Activated CD4-positive, alpha-beta T cell treated with anti-CD3 and anti-CD28 coated beads for 4 hours (primary cell): ENCODE measurements around the gene POLK.
"Not testable (repeated sequence)": the region's sequence is repeated elsewhere in the genome, so short reads cannot be mapped to it uniquely, and the experiment has no call there.

Source experiments
- DNase-seq, 2 donors: peaks; one replicate each; pipeline ENCODE4 v3.0.0-alpha.2; 2020

POLK gene

DNA sequence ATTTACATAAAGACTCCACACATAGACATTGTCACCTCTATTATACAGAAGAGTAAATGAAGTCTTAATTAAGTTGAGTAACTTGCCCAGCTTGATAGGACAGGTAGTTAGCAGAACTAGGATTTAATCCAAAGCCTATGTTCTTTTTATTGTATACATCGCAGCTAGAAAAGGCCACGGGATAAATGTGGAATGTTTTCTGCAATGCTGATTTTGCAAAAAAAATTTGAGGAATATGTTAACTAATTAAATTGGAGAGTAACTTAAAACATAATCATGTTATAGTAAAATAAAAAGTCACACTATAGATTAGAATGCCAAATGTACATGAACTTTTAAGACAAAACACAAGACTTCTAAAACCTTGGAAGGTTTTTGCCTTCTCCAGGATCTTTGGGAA, 41.1 kb downstream of the POLK start:
- DNase-seq: no peak

DNA sequence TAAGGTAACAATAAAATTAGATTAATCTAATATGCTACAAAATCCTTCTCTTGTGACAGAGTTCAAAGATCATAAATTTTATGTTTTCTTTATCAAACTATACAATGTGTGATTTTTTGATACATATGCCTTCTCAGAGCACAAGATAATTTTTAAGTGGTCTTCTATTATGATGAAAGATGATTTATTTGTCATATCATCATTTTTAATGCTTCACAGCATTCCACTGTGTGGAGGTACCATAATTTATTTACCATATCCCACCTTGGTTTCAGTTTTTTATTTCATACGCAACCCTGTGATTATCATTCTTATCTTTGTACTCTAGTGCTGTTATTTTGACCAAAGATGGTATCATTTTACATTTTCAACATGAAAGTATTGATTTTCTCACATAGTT, 41.7 kb downstream of the POLK start:
- no peak for DNase-seq

GRCh38 chr5:75558221-75558620, 46.5 kb downstream of the POLK start:
- DNase-seq: no peak

- DNase-seq: no peak
Observed at GRCh38 chr5:75558981-75559632, 47.4 kb downstream of the POLK start.

GRCh38 chr5:75560655-75561054, 49.0 kb downstream of the POLK start:
- not testable (repeated sequence) for DNase-seq

DNA sequence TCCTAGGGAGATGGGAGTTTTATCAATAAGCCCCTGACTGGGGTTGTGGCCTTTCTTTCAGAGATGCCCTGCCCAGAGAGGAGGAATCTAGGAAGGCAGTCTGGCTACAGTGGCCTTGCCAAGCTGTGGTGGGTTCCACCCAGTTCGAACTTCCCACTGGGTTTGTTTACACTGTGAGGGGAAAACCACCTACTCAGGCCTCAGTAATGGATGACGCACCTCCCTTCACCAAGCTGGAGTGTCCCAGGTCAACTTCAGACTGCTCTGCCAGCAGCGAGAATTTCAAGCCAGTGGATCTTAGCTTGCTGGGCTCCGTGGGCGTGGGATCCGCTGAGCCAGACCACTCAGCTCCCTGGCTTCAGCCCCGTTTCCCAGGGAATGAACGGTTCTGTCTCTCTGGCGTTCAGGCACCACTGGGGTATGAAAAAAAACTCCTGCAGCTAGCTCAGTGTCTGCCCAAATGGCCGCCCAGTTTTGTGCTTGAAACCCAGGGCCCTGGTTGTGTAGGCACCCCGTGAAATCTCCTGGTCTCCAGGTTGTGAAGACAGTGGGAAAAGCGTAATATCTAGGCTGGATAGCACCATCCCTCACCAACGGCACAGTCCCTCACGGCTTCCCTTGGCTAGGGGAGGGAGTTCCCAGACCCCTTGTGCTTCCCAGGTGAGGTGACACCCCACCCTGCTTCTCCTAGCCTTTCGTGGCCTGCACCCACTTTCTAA, 54.5 kb downstream of the POLK start:
- DNase-seq: not testable (repeated sequence)

- DNase-seq: peak; percentile 30 to 39
Observed at GRCh38 chr5:75566710-75567309, 55.1 kb downstream of the POLK start.

DNA sequence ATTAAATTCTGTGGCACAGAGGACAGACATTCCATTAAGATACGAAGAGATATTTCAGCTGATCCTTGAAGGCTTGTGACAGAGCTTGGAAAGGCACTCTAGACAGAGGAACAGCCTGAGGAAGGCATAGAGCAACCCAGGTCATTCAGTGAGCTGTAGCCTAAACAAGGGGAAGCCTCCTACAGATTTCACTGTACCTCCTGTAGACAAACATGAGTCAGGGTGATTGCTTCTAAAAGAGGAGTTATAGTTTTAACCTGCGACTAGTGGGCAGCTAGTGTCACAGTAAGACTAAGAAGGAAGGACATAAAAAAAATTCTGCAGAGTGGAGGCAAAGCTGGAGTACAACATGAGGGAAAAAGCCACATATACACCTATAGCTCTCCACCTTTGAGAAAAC, 56.0 kb downstream of the POLK start:
- no peak for DNase-seq

DNA sequence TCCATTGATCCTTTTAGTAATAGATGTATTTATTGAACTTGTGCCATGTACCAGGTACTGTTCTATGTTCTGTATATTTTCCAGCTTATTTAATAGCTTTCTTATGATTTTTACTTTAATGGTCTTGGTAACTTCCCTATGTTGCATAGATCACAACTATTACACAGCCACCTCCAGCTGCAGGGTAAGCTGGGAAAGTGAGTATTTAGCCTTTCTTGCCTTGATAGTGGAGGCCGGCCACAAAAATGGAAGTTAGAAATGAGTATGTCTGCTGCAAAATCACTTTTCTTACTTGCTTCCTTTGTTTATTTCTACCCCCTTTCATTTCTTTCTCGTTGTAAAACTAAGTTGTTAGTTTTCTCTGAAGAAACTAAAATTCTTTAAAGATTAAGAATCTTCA, 56.5 kb downstream of the POLK start:
- no peak for DNase-seq

- DNase-seq: no peak
Observed at GRCh38 chr5:75571547-75571946, 59.9 kb downstream of the POLK start.

GRCh38 chr5:75574791-75575190, 63.1 kb downstream of the POLK start:
- no peak for DNase-seq

- DNase-seq: not testable (repeated sequence)
Observed at GRCh38 chr5:75578280-75578679, 66.6 kb downstream of the POLK start.

- no peak for DNase-seq
Observed at GRCh38 chr5:75584641-75585040, 73.0 kb downstream of the POLK start.

- DNase-seq: no peak
Observed at GRCh38 chr5:75588666-75589065, 77.0 kb downstream of the POLK start.

DNA sequence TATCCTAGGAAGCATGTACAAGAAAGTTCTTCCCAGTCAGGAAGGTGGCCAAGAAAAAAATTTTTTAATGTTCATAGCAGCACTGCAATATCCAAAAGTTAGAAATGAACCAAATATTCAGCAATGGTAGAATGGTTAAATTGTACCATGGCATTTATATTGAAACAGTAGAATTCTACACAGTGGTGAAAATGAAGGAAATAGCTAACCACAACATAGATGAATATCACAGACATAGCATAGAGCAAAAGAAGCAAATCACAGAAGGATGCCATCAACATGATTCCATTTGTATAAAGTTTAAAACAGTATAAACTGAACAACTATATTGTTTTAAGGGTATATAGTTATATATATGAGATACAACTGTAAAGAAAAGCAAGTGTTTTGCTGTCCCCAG, 88.8 kb downstream of the POLK start:
- DNase-seq: no peak

GRCh38 chr5:75601567-75601966, 89.9 kb downstream of the POLK start:
- DNase-seq: no peak

- DNase-seq: no peak
Observed at GRCh38 chr5:75601996-75602395, 90.3 kb downstream of the POLK start.

DNA sequence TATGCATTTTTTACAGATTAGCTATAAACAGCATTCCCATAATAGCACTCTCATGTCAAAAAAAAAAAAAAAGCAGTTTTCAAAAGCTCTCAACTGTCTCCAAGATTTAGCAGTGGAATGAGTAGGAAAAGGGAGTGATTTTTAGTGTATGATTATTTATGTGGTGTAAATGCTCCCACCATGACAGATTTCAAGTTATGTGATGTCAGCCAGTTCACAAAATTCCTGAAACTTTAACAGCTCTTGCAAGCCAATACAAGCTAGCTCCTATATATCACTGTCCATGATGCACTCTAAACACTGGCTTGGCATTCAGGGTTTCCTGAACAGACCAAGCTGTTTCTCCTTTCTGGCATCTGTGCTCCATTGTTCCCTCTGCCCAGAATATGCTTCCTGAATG, 91.7 kb downstream of the POLK start:
- DNase-seq: no peak

DNA sequence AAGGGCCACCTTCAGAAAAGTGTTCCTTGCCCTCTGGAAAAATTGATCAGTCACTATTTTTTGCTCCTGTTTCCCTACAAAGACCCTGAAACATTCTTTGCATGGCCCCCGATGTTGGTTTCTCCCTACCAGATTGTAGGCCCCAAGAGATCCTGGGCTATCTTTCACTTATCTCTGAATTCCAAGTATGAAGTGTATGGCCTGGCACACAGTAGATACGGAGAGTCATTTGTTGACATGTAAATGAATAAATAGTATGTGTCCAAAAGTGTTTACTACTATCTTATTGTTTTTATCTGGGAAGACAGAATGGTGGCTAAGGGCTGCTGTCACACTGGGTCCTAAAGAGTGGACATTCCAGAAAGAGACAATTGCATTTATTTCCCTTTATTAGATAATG, 92.1 kb downstream of the POLK start:
- no peak for DNase-seq

DNA sequence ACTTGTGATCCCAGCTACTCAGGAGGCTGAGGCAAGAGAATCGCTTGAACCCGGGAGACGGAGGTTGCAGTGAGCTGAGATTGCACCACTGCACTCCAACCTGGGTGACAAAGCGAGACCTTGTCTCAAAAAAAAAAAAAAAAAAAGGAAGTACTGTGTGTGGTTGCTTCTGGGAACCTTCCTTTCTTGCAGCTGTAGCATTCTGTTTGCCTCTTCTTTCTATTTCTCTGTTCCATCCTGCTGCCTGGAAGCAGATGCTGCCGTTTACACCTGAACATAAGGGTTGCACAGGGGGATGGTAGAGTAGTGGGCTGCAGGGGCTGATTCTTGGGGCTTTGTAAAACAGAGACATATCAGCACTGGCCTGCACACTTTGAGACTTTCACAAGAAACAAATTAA, 95.7 kb downstream of the POLK start:
- DNase-seq: not testable (repeated sequence)

DNA sequence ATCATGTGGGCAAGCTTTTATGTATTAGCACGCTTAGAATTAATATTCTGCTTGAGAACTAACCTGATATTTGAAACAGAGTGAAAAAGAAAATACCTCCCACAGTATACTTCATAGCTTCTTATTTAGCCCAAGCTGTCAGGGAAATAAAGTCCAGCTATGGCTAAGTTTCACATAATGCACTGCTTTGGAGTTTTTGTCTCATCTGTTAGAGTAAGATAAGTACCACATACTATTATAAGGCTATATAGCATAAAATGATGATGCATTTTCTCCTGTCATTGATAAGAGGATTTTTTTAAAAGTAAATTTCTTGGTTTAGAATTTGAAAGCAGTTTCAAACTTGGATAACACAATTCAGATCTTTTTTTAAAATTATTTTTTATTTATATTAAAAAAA, 97.2 kb downstream of the POLK start:
- no peak for DNase-seq

GRCh38 chr5:75610201-75610600, 98.5 kb downstream of the POLK start:
- no peak for DNase-seq

DNA sequence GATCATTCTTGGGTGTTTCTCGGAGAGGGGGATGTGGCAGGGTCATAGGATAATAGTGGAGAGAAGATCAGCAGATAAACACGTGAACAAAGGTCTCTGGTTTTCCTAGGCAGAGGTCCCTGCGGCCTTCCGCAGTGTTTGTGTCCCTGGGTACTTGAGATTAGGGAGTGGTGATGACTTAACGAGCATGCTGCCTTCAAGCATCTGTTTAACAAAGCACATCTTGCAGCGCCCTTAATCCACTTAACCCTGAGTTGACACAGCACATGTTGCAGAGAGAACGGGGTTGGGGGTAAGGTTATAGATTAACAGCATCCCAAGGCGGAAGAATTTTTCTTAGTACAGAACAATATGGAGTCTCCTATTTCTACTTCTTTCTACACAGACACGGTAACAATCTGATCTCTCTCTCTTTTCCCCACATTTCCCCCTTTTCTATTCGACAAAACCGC, 99.2 kb downstream of the POLK start:
- DNase-seq: not testable (repeated sequence)
